ENCODE data around the gene MVK.

The MVK gene

GRCh38 chr12:109552971-109553370 is 20.6 kb upstream of the MVK start:
- DNase-seq (ENCODE audit: low read depth): no peak
- H3K4me3 ChIP-seq (ENCODE audit: low read depth, low read length): no peak overlapping the region
- no peak for TF ChIP-seq CTCF (IDR thresholded peaks at IDR 0.05; ENCODE audit: insufficient read depth, low read depth, low read length, missing control alignments)

- DNase-seq (ENCODE audit: low read depth): no peak
- H3K4me3 ChIP-seq (ENCODE audit: low read depth, low read length): no peak overlapping the region
- no peak for TF ChIP-seq CTCF (IDR thresholded peaks at IDR 0.05; ENCODE audit: insufficient read depth, low read depth, low read length, missing control alignments)
Measured at GRCh38 chr12:109553483-109553882, 20.1 kb upstream of the MVK start.

- H3K4me3 ChIP-seq (ENCODE audit: low read depth, low read length): no peak overlapping the region
- no peak for DNase-seq (ENCODE audit: low read depth)
- no peak for TF ChIP-seq CTCF (IDR thresholded peaks at IDR 0.05; ENCODE audit: insufficient read depth, low read depth, low read length, missing control alignments)
Measured at GRCh38 chr12:109553906-109554500, 19.6 kb upstream of the MVK start.

GRCh38 chr12:109554761-109555160 is 18.8 kb upstream of the MVK start:
- H3K4me3 ChIP-seq (ENCODE audit: low read depth, low read length): no peak overlapping the region
- no peak for TF ChIP-seq CTCF (IDR thresholded peaks at IDR 0.05; ENCODE audit: insufficient read depth, low read depth, low read length, missing control alignments)
- DNase-seq (ENCODE audit: low read depth): no peak

- DNase-seq (ENCODE audit: low read depth): no peak
- no peak for TF ChIP-seq CTCF (IDR thresholded peaks at IDR 0.05; ENCODE audit: insufficient read depth, low read depth, low read length, missing control alignments)
Measured at GRCh38 chr12:109555431-109556315, 17.9 kb upstream of the MVK start.

GRCh38 chr12:109557200-109557599 is 16.4 kb upstream of the MVK start:
- no peak for DNase-seq (ENCODE audit: low read depth)
- H3K4me3 ChIP-seq (ENCODE audit: low read depth, low read length): no peak overlapping the region
- no peak for TF ChIP-seq CTCF (IDR thresholded peaks at IDR 0.05; ENCODE audit: insufficient read depth, low read depth, low read length, missing control alignments)

More at GRCh38 chr12:109555431-109556315, 17.9 kb upstream of the MVK start:
- no peak overlapping the region for H3K4me3 ChIP-seq (ENCODE audit: low read depth, low read length)

Measured in GM12865 (cell line).